Liver (tissue), 9 donors: ENCODE data around the gene ACSS2. TPM values are rescaled to one million over a fixed set of nuclear protein-coding genes. Genes with fewer than 3 reads are reported as not detected.

ENCODE experiments used
- DNase-seq: peaks from one replicate; pipeline ENCODE4 v3.0.0-alpha.2; 2017; ENCODE audit warnings: low spot score
- H3K27ac ChIP-seq, 2 donors: one replicate each; pipeline ENCODE4 v1.7.0; 2013; ENCODE audit warnings: inconsistent platforms in 2 of 2, low read length in 2 of 2, control low read depth in 1 of 2, low read depth in 1 of 2, mild to moderate bottlenecking in 1 of 2
- H3K27me3 ChIP-seq, 4 donors: one replicate each; pipeline versions ENCODE4 v1.6.1 to v1.7.0; 2013; ENCODE audit warnings: low read length in 3 of 4, inconsistent platforms in 1 of 4, mild to moderate bottlenecking in 1 of 4, moderate library complexity in 1 of 4; ENCODE audit not compliant: control insufficient read depth in 4 of 4, insufficient read depth in 4 of 4
- H3K36me3 ChIP-seq, 4 donors: one replicate each; pipeline versions ENCODE4 v1.6.1 to v1.7.0; 2013; ENCODE audit warnings: low read length in 3 of 4, mild to moderate bottlenecking in 3 of 4, low read depth in 1 of 4, moderate library complexity in 1 of 4; ENCODE audit not compliant: control insufficient read depth in 4 of 4, insufficient read depth in 3 of 4
- H3K4me1 ChIP-seq, 4 donors: one replicate each; pipeline versions ENCODE4 v1.6.1 to v1.7.0; 2013; ENCODE audit warnings: low read length in 3 of 4, mild to moderate bottlenecking in 3 of 4, moderate library complexity in 1 of 4; ENCODE audit not compliant: control insufficient read depth in 4 of 4, insufficient read depth in 4 of 4
- H3K4me3 ChIP-seq, 3 donors: one replicate each; pipeline versions ENCODE4 v1.6.1 to v1.7.0; 2013; ENCODE audit warnings: low read length in 3 of 3, control low read depth in 1 of 3, low read depth in 1 of 3, mild to moderate bottlenecking in 1 of 3
- H3K9ac ChIP-seq, 2 donors: one replicate each; pipeline ENCODE4 v1.7.0; 2013; ENCODE audit warnings: low read length in 2 of 2, mild to moderate bottlenecking in 2 of 2, moderate library complexity in 2 of 2, control low read depth in 1 of 2, low read depth in 1 of 2
- H3K9me3 ChIP-seq, 4 donors: one replicate each; pipeline versions ENCODE4 v1.6.1 to v1.7.0; 2013; ENCODE audit warnings: low read length in 3 of 4; ENCODE audit not compliant: control insufficient read depth in 4 of 4
- EGR1 ChIP-seq, 2 donors: IDR thresholded peaks; 2 replicates each; pipeline ENCODE4 v1.6.1; 2016 to 2018; ENCODE audit warnings: antibody characterized with exemption in 2 of 2, low read depth in 2 of 2
- HNF4G ChIP-seq: IDR thresholded peaks from 2 replicates; pipeline ENCODE4 v1.6.1; 2016; ENCODE audit warnings: antibody characterized with exemption
- MAX ChIP-seq: IDR thresholded peaks from 2 replicates; pipeline ENCODE4 v1.6.1; 2016; ENCODE audit warnings: antibody characterized with exemption
- NR2F2 ChIP-seq: IDR thresholded peaks from 2 replicates; pipeline ENCODE4 v1.6.1; 2016; ENCODE audit warnings: antibody characterized with exemption
- REST ChIP-seq: IDR thresholded peaks from 2 replicates; pipeline ENCODE4 v1.6.1; 2016; ENCODE audit warnings: antibody characterized with exemption, mild to moderate bottlenecking
- RXRA ChIP-seq, 2 donors: IDR thresholded peaks; 2 replicates each; pipeline ENCODE4 v1.6.1; 2017 to 2018; ENCODE audit warnings: antibody characterized with exemption in 2 of 2, mild to moderate bottlenecking in 1 of 2
- TAF1 ChIP-seq: conservative IDR thresholded peaks from 2 replicates; pipeline ENCODE4 v1.6.1; 2016; ENCODE audit warnings: antibody characterized with exemption, mild to moderate bottlenecking
- YY1 ChIP-seq: IDR thresholded peaks from 2 replicates; pipeline ENCODE4 v1.6.1; 2016; ENCODE audit warnings: antibody characterized with exemption, mild to moderate bottlenecking
- WGBS: extraction: QIAGEN DNeasy Blood & Tissue Kit; methylation state at CpG from one replicate; pipeline ENCODE4 v1.1.7; 2013; 5-methylcytosine and 5-hydroxymethylcytosine counted together
- polyA plus RNA-seq, 2 donors: library from polyadenylated mRNA; stranded (reverse) in 1 of 2; unstranded in 1 of 2; fragments of 200-250 nt in 1 of 2; fragments of >200 nt in 1 of 2; fragmentation: Nextera tagmentation in 1 of 2; extraction: Ambion mirVana in 1 of 2; gene quantifications; one replicate each; pipeline versions ENCODE4 v1.2.1 to v1.2.3, GENCODE V29; 2013 to 2015
- total RNA-seq, 2 donors: library from RNA; depleted of rRNA; stranded (reverse); fragments of >200 nt; gene quantifications; one replicate each; pipeline ENCODE4 v1.2.3, GENCODE V29; 2014
- TF ChIP-seq, protein P1 (sequence below): IDR thresholded peaks from 2 replicates; pipeline ENCODE4 v1.6.1; 2016; ENCODE audit warnings: antibody characterized with exemption
- donor health status: healthy.
- donor health status: healthy.
- donor health status: healthy.
- donor health status: healthy.
- donor health status: healthy.

The ACSS2 gene
- total and polyA plus RNA-seq, 4 donors: 29.8 to 260 (median 80.0) TPM

GRCh38 chr20:34887023-34887422 is 10.6 kb downstream of the ACSS2 start:
- Histone ChIP-seq H3K4me1 (peaks cover 2 to 20% (median 8%) of the 10 kb centered on the region in 4 donors), H3K27ac (no peak overlapping the region), H3K27me3 (no peaks in the 10 kb centered on the region), H3K9ac (no peak overlapping the region), H3K4me3 (no peak overlapping the region), H3K9me3 (no peaks in the 10 kb centered on the region), H3K36me3 (peaks cover 2 to 19% (median 15%) of the 10 kb centered on the region in 4 donors)
- 62% methylated on average over 3 of the region's 3 CpGs for WGBS
- no peak for DNase-seq
- TF ChIP-seq TAF1 (no peak), REST (no peak), HNF4G (no peak)

DNA sequence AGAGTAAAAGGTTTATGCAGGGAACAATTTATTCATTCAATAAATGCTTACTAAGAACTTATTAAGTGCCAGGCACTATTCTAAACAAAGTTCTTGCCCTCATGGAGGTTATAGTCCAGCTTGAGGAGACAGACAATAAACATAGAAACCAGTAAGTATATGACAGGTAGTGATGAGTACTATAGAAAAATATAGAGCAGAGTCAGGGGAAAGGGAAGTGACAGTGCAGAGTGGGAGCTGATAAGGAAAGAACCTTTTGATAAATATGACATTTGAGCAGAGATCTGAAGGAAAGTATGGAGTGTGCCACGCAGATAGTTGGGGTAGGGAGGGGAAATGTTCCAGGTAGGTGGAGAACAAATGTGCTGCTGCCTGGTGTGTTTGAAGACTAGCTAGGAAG is 12.1 kb downstream of the ACSS2 start:
- peaks cover 2 to 10% (median 8%) of the 10 kb centered on the region in 4 donors for H3K36me3 ChIP-seq
- no peak overlapping the region for H3K4me3 ChIP-seq
- no peak overlapping the region for H3K9ac ChIP-seq
- no peak overlapping the region for H3K27ac ChIP-seq
- DNase-seq: no peak
- no peaks in the 10 kb centered on the region for H3K27me3 ChIP-seq
- H3K4me1 ChIP-seq: peaks cover 2 to 20% (median 8%) of the 10 kb centered on the region in 4 donors
- 71% methylated on average over 1 of the region's 1 CpG for WGBS
- no peaks in the 10 kb centered on the region for H3K9me3 ChIP-seq
- TF ChIP-seq RXRA (IDR thresholded peaks at IDR 0.05) (no peak), REST (no peak), NR2F2 (no peak), TAF1 (no peak), MAX (no peak), EGR1 (IDR thresholded peaks at IDR 0.05; ENCODE audit: low read depth in 2 of 2) (no peak), YY1 (no peak)
- TF ChIP-seq, protein P1, sequence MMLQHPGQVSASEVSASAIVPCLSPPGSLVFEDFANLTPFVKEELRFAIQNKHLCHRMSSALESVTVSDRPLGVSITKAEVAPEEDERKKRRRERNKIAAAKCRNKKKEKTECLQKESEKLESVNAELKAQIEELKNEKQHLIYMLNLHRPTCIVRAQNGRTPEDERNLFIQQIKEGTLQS: no peak
